Gastroesophageal sphincter (tissue), 4 donors: ENCODE results near the gene MZB1. TPM values are rescaled to one million over a fixed set of nuclear protein-coding genes. Genes with fewer than 3 reads are reported as not detected.
"Not testable (repeated sequence)": the region's sequence is repeated elsewhere in the genome, so short reads cannot be mapped to it uniquely, and the experiment has no call there.

Source experiments
- ATAC-seq: fragments of 150-250 bp; one replicate; pipeline ENCODE4 v1.9.1; 2016; ENCODE audit warnings: mild to moderate bottlenecking, moderate library complexity
- H3K27ac ChIP-seq, 4 donors: fragments of 200-600 bp; sonication (generic) in 3 of 4; 1 replicate in 3 of 4; 2 replicates in 1 of 4; pipeline ENCODE4 v1.5.1; 2016 to 2019
- H3K27me3 ChIP-seq: fragments of 200-600 bp; sonication (generic); one replicate; pipeline ENCODE4 v1.5.1; 2019
- H3K36me3 ChIP-seq, 2 donors: fragments of 200-600 bp; sonication (generic); one replicate each; pipeline ENCODE4 v1.5.1; 2019; ENCODE audit warnings: control low read depth in 1 of 2
- H3K4me1 ChIP-seq, 3 donors: fragments of 200-600 bp; sonication (generic); 1 replicate in 2 of 3; 2 replicates in 1 of 3; pipeline ENCODE4 v1.5.1; 2016 to 2019; ENCODE audit warnings: control low read depth in 2 of 3
- H3K4me3 ChIP-seq, 2 donors: fragments of 200-600 bp; sonication (generic); one replicate each; pipeline ENCODE4 v1.5.1; 2019; ENCODE audit warnings: mild to moderate bottlenecking in 1 of 2, moderate library complexity in 1 of 2
- H3K9me3 ChIP-seq, 3 donors: fragments of 200-600 bp; sonication (generic); one replicate each; pipeline ENCODE4 v1.5.1; 2017 to 2019; ENCODE audit warnings: control low read depth in 2 of 3
- CTCF ChIP-seq, 4 experiments: fragments of 200-600 bp in 2 of 4; fragments of 450-650 bp in 2 of 4; sonication (generic) in 1 of 4; IDR thresholded peaks; one replicate each; pipeline ENCODE4 v1.5.1; 2017 to 2019; ENCODE audit warnings: antibody characterized with exemption in 4 of 4, mild to moderate bottlenecking in 2 of 4, moderate library complexity in 2 of 4
- EP300 ChIP-seq: sonication (generic); formaldehyde crosslinking; IDR thresholded peaks from one replicate; pipeline ENCODE4 v1.6.1; 2017; ENCODE audit warnings: antibody characterized with exemption, mild to moderate bottlenecking
- POLR2A ChIP-seq, 2 donors: fragments of 450-650 bp; IDR thresholded peaks; one replicate each; pipeline ENCODE4 v1.6.1; 2017; ENCODE audit warnings: antibody characterized with exemption in 2 of 2, mild to moderate bottlenecking in 2 of 2, moderate library complexity in 1 of 2
- POLR2AphosphoS5 ChIP-seq: sonication (generic); formaldehyde crosslinking; IDR thresholded peaks from one replicate; pipeline ENCODE4 v1.6.1; 2017; ENCODE audit warnings: antibody characterized with exemption
- WGBS, 2 donors: methylation state at CpG; one replicate each; pipeline ENCODE4 v1.1.5; 2018; ENCODE audit warnings: low coverage in 1 of 2; 5-methylcytosine and 5-hydroxymethylcytosine counted together
- total RNA-seq, 4 donors: library from RNA; depleted of rRNA; stranded (reverse); fragments of >200 nt; gene quantifications; one replicate each; pipeline ENCODE4 v1.1.0, GENCODE V29; 2016

Gene MZB1
- total RNA-seq, 4 donors from 2014 or later, result 0.74 TPM; not detected in 3

DNA sequence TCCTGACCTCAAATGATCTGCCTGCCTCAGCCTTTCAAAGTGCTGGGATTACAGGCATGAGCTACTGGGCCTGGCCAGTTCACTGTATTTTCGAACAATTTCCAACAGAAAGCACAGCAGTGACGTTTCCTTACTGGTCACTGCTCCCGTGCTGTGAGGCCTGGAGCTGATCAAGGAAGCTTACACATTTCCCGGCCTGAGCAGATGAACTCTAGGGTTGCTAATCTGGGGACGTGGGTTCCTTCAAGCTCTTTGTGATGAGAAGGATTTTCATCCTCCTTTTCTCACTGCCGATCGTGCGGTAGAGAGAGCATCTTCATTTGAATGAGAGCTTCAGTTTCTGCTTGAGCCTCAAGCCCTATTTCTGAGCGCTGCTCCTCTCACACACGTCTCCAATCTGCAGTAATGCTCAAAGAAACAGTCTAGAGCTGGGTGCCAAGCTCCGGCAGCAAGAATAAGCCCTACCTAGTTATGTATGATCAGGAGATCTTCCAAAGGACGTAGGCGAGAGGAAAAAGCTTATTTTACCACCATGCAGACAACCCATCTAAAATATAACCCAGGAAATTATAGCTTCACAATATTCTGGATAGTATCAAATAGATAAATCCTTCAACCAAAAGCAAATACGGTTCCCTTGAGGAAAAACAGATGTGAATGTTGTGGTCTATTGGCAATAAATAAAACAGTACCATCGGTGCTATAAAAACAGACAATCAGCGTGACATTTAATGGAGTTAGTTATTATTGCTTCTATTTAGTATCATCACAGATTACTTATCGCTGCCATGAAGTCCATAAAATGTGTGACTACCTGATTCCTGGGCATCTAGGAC, 21.5 kb upstream of the MZB1 start:
- Histone ChIP-seq H3K4me1 (peaks cover under 1 to 30% (median 17%) of the 10 kb centered on the region in 3 donors), H3K9me3 (no peaks in the 10 kb centered on the region), H3K36me3 (peaks cover 0 to 28% of the 10 kb centered on the region in 2 donors), H3K4me3 (no peak overlapping the region), H3K27me3 (no peaks in the 10 kb centered on the region), H3K27ac (peak overlapping the region in 3 of 4 donors; percentile 15 to 68 (median 36))
- 42 to 64% methylated on average over 6 to 15 of the region's 17 CpGs for WGBS, 2 donors
- TF ChIP-seq POLR2A (IDR thresholded peaks at IDR 0.05) (no peak), EP300 (no peak), POLR2AphosphoS5 (no peak), CTCF (IDR thresholded peaks at IDR 0.05) (no peak)
- ATAC-seq, result no peak

- peaks cover 0 to 21% (median 12%) of the 10 kb centered on the region in 3 donors for H3K4me1 ChIP-seq
- H3K9me3 ChIP-seq, result no peaks in the 10 kb centered on the region
- no peak for ATAC-seq
- WGBS, 2 donors, result 49 to 53% methylated on average over 5 to 6 of the region's 6 CpGs
- no peak for TF ChIP-seq EP300
- TF ChIP-seq POLR2AphosphoS5, result no peak
- no peak for TF ChIP-seq CTCF (IDR thresholded peaks at IDR 0.05)
- no peak for TF ChIP-seq POLR2A (IDR thresholded peaks at IDR 0.05)
- H3K27ac ChIP-seq, result peak overlapping the region in 3 of 4 donors; percentile 15 to 68 (median 36)
- H3K4me3 ChIP-seq, result no peak overlapping the region
- no peaks in the 10 kb centered on the region for H3K27me3 ChIP-seq
- H3K36me3 ChIP-seq, result peaks cover 0 to 28% of the 10 kb centered on the region in 2 donors
These were observed 20.6 kb upstream of the MZB1 start for GRCh38 chr5:139410121-139410992.

- not testable (repeated sequence) for H3K4me3 ChIP-seq, H3K27ac ChIP-seq, ATAC-seq, H3K9me3 ChIP-seq, H3K27me3 ChIP-seq
- peaks cover 0 to 28% of the 10 kb centered on the region in 2 donors for H3K36me3 ChIP-seq
- 90 to 100% methylated on average over 3 of the region's 5 CpGs for WGBS, 2 donors
- peaks cover 0 to 15% (median 0%) of the 10 kb centered on the region in 3 donors for H3K4me1 ChIP-seq
These were observed 19.4 kb upstream of the MZB1 start for GRCh38 chr5:139409116-139409515.

DNA sequence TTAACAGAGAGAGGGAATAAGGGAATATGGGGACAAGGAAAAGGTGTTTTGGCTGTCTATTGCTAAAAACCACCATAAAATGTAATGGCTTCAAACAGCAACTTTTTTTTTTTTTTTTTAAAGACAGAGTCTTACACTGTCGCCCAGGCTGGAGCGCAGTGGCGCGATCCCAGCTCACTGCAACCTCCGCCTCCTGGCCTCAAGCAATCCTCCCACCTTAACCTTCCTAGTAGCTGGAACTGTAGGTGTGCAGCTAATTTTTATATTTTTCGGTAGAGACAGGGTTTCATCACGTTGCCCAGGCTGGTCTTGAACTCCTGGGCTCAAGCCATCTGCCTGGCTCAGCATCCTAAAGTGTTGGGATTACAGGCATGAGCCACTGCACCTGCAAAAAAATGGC, 18.5 kb upstream of the MZB1 start:
- Histone ChIP-seq H3K27me3 (no peaks in the 10 kb centered on the region), H3K36me3 (peaks cover 0 to 24% of the 10 kb centered on the region in 2 donors), H3K27ac (no peak overlapping the region), H3K4me3 (no peak overlapping the region), H3K9me3 (no peaks in the 10 kb centered on the region), H3K4me1 (peaks cover 0 to 11% (median 2%) of the 10 kb centered on the region in 3 donors)
- no peak for TF ChIP-seq EP300
- TF ChIP-seq POLR2A (IDR thresholded peaks at IDR 0.05), result no peak
- no peak for TF ChIP-seq POLR2AphosphoS5
- no peak for TF ChIP-seq CTCF (IDR thresholded peaks at IDR 0.05)
- 89 to 95% methylated on average over 7 of the region's 7 CpGs for WGBS, 2 donors
- no peak for ATAC-seq

DNA sequence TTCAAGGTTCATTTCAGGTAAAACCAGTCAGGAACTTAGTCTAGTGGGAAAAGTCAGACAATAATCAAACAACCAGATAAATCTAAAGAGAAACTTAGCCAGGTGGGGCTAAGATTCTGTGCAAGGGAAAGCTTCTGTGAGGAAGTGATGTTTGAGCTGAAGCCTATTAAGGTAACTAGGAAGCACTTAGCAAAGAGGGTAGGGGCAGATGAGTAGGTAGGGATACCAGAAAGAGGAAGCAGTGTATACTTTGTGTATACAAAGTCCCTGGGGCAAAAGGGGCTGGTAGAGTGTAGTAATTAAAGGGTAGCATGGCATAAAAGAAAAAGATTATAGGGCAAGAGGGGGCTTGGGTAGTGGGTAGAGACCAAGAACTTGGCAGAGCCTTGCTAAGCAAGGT, 17.8 kb upstream of the MZB1 start:
- no peak for ATAC-seq
- no peaks in the 10 kb centered on the region for H3K27me3 ChIP-seq
- no peak overlapping the region for H3K27ac ChIP-seq
- no peaks in the 10 kb centered on the region for H3K9me3 ChIP-seq
- H3K4me3 ChIP-seq, result no peak overlapping the region
- TF ChIP-seq POLR2AphosphoS5, result no peak
- TF ChIP-seq CTCF (IDR thresholded peaks at IDR 0.05), result no peak
- TF ChIP-seq EP300, result no peak
- no peak for TF ChIP-seq POLR2A (IDR thresholded peaks at IDR 0.05)
- peaks cover 0 to 17% of the 10 kb centered on the region in 2 donors for H3K36me3 ChIP-seq
- H3K4me1 ChIP-seq, result peaks cover 0 to 17% (median 7%) of the 10 kb centered on the region in 3 donors
